DMS 273 (cell line): Measurements from ENCODE around the gene MPHOSPH6.
A peak's percentile ranks its signal among the peaks of the same experiment; 100 is the strongest.
"Not testable (repeated sequence)": the region's sequence is repeated elsewhere in the genome, so short reads cannot be mapped to it uniquely, and the experiment has no call there.

ENCODE experiments used
- DNase-seq: peaks from one replicate; lab custom pipeline; 2025; ENCODE audit not compliant: unreplicated experiment; lab: John Stamatoyannopoulos, UW

MPHOSPH6 gene

GRCh38 chr16:82169861-82170845, at the start of gene MPHOSPH6:
Gene MPHOSPH6 (minus strand): TSS chr16:82170224. CDS start chr16:82170175, 49 bp downstream.
- DNase-seq = peak; percentile 97

- DNase-seq = no peak
Measured at GRCh38 chr16:82219298-82219697, 49.3 kb upstream of the MPHOSPH6 start.

GRCh38 chr16:82209314-82209713, 39.3 kb upstream of the MPHOSPH6 start:
- not testable (repeated sequence) for DNase-seq

GRCh38 chr16:82203198-82203597, 33.2 kb upstream of the MPHOSPH6 start:
- DNase-seq = no peak

- DNase-seq = peak; percentile 14
Measured at GRCh38 chr16:82201926-82202325, 31.9 kb upstream of the MPHOSPH6 start.

- DNase-seq = no peak
Measured at GRCh38 chr16:82201351-82201750, 31.3 kb upstream of the MPHOSPH6 start.

GRCh38 chr16:82199209-82199608, 29.2 kb upstream of the MPHOSPH6 start:
- DNase-seq = no peak

- DNase-seq = no peak
Measured at GRCh38 chr16:82197540-82198240, 27.7 kb upstream of the MPHOSPH6 start.

GRCh38 chr16:82195917-82196494, 26.0 kb upstream of the MPHOSPH6 start:
- DNase-seq = no peak

GRCh38 chr16:82194086-82194485, 24.1 kb upstream of the MPHOSPH6 start:
- DNase-seq = no peak

- no peak for DNase-seq
Measured at GRCh38 chr16:82192665-82193064, 22.6 kb upstream of the MPHOSPH6 start.

- no peak for DNase-seq
Measured at GRCh38 chr16:82190386-82190785, 20.4 kb upstream of the MPHOSPH6 start.

- DNase-seq = no peak
Measured at GRCh38 chr16:82187829-82188228, 17.8 kb upstream of the MPHOSPH6 start.

GRCh38 chr16:82185012-82185411, 15.0 kb upstream of the MPHOSPH6 start:
- DNase-seq = no peak

GRCh38 chr16:82184213-82184612, 14.2 kb upstream of the MPHOSPH6 start:
- no peak for DNase-seq

GRCh38 chr16:82183004-82183397, 13.0 kb upstream of the MPHOSPH6 start:
- DNase-seq = no peak

- no peak for DNase-seq
Measured at GRCh38 chr16:82182266-82183003, 12.4 kb upstream of the MPHOSPH6 start.

GRCh38 chr16:82181461-82182185, 11.6 kb upstream of the MPHOSPH6 start:
- DNase-seq = peak; percentile 81

GRCh38 chr16:82178352-82178751, 8.3 kb upstream of the MPHOSPH6 start:
- no peak for DNase-seq

- no peak for DNase-seq
Measured at GRCh38 chr16:82177555-82177954, 7.5 kb upstream of the MPHOSPH6 start.
